ENCODE measurements around the gene SKAP1.

DNA sequence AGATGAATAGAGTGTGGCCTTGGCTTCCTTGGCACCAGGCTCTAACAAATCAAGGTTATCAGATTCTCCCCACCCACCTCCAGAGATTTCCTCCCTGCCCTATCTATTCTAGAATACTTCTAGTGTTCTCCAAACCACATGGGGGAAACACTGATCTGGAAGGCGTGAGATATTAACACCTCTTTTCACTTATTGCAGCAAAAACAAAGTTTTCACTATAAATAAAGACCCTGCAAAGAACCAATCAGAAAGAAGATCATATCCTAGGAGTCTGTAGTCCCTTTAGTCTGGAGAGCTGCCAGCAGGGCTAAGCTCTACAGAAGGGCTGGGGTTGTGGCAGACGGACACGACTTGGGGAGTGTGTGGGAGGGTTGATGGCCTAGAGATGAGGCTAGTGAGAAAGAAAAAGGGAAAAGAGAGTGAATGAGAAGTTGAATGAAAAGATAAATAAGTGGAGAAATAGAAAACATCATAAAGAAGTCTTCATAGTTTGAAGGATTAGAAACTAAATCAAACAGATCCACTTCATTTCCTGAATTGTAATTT is 8.6 kb upstream of the SKAP1 start:
- TF ChIP-seq, protein P1, sequence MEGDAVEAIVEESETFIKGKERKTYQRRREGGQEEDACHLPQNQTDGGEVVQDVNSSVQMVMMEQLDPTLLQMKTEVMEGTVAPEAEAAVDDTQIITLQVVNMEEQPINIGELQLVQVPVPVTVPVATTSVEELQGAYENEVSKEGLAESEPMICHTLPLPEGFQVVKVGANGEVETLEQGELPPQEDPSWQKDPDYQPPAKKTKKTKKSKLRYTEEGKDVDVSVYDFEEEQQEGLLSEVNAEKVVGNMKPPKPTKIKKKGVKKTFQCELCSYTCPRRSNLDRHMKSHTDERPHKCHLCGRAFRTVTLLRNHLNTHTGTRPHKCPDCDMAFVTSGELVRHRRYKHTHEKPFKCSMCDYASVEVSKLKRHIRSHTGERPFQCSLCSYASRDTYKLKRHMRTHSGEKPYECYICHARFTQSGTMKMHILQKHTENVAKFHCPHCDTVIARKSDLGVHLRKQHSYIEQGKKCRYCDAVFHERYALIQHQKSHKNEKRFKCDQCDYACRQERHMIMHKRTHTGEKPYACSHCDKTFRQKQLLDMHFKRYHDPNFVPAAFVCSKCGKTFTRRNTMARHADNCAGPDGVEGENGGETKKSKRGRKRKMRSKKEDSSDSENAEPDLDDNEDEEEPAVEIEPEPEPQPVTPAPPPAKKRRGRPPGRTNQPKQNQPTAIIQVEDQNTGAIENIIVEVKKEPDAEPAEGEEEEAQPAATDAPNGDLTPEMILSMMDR (conservative IDR thresholded peaks at IDR 0.05; ENCODE audit: low read length), result no peak
- no peak for TF ChIP-seq EZH2phosphoT487 (IDR thresholded peaks at IDR 0.05; ENCODE audit: borderline replicate concordance)
